Endothelial cell of umbilical vein (primary cell): Measurements from ENCODE around the gene CDCP1. TPM values are rescaled to one million over a fixed set of nuclear protein-coding genes. Genes with fewer than 3 reads are reported as not detected.

Source experiments
- BruUV-seq: library from RNA; stranded (reverse); fragments of 400-500 nt; replicated peaks from 2 replicates; lab custom pipeline; 2021; lab: Mats Ljungman, UMichigan
- CTCF ChIA-PET: fragments of 300-600, 350-600 bp; sonication (Branson Sonifier 250); formaldehyde crosslinking; loops from one replicate; lab custom pipeline; 2021; ENCODE audit warnings: antibody characterized with exemption, inconsistent platforms; lab: Charles Lee
- POLR2A ChIA-PET: fragments of 300-600, 350-600 bp; sonication (Branson Sonifier 250); formaldehyde crosslinking; loops from one replicate; lab custom pipeline; 2021; ENCODE audit warnings: antibody characterized with exemption, inconsistent platforms; lab: Charles Lee
- DNase-seq: peaks from one replicate; pipeline ENCODE4 v3.0.0-alpha.2; 2011; ENCODE audit warnings: low read depth, low spot score
- FAIRE-seq: peaks from 2 replicates; lab custom pipeline; 2011; peaks lifted over from hg19 to GRCh38; lab: Jason Lieb, UNC
- H2AFZ ChIP-seq: 2 replicates; pipeline ENCODE4 v1.6.0; 2012; ENCODE audit warnings: low read depth, low read length, control low read depth, inconsistent platforms
- H3K27ac ChIP-seq: 2 replicates; pipeline ENCODE4 v1.5.1; 2011; ENCODE audit warnings: low read depth, mild to moderate bottlenecking, control low read depth, low read length, moderate library complexity; ENCODE audit not compliant: insufficient read depth
- H3K27me3 ChIP-seq, 2 experiments: 2 replicates each; pipeline versions ENCODE4 v1.6.0 to v1.6.1; 2011; ENCODE audit warnings: low read length in 2 of 2, mixed read lengths in 1 of 2; ENCODE audit not compliant: control insufficient read depth in 2 of 2, insufficient read depth in 2 of 2
- H3K36me3 ChIP-seq, 2 experiments: 2 replicates in 1 of 2; 3 replicates in 1 of 2; pipeline ENCODE4 v1.5.1; 2011; ENCODE audit warnings: low read length in 2 of 2, mild to moderate bottlenecking in 1 of 2, moderate library complexity in 1 of 2; ENCODE audit not compliant: control insufficient read depth in 2 of 2, insufficient read depth in 2 of 2; ENCODE audit errors: extremely low read depth in 1 of 2
- H3K4me1 ChIP-seq: 3 replicates; pipeline ENCODE4 v1.5.1; 2011; ENCODE audit warnings: mild to moderate bottlenecking, low read length; ENCODE audit not compliant: control insufficient read depth, insufficient read depth; ENCODE audit errors: extremely low read depth
- H3K4me2 ChIP-seq: 2 replicates; pipeline ENCODE4 v1.6.1; 2011; ENCODE audit warnings: low read length, control low read depth, mixed read lengths; ENCODE audit not compliant: insufficient read depth
- H3K4me3 ChIP-seq, 3 experiments: fragments of 200-600 bp in 1 of 3; sonication (generic), shearing (Covaris generic) in 1 of 3; replicated peaks in 1 of 3; 2 replicates each; pipeline ENCODE4 v1.5.1; 2011 to 2016; ENCODE audit warnings: control low read depth in 3 of 3, low read length in 3 of 3, mild to moderate bottlenecking in 2 of 3, inconsistent platforms in 1 of 3, low read depth in 1 of 3, moderate library complexity in 1 of 3; ENCODE audit not compliant: insufficient read depth in 1 of 3
- H3K79me2 ChIP-seq: 2 replicates; pipeline ENCODE4 v1.6.0; 2012; ENCODE audit warnings: low read length, inconsistent platforms; ENCODE audit not compliant: control insufficient read depth, insufficient read depth
- H3K9ac ChIP-seq: replicated peaks from 2 replicates; pipeline ENCODE3; 2011; ENCODE audit warnings: low read length, control low read depth; ENCODE audit not compliant: insufficient read depth; ENCODE audit errors: extremely low read depth
- H3K9me1 ChIP-seq: replicated peaks from 3 replicates; pipeline ENCODE4 v1.6.0; 2011; ENCODE audit warnings: mild to moderate bottlenecking, low read length; ENCODE audit not compliant: control insufficient read depth, insufficient read depth; ENCODE audit errors: extremely low read depth
- H3K9me3 ChIP-seq: replicated peaks from 2 replicates; pipeline ENCODE4 v1.5.1; 2012; ENCODE audit warnings: low read length, inconsistent platforms; ENCODE audit not compliant: control insufficient read depth, insufficient read depth
- H4K20me1 ChIP-seq: replicated peaks from 2 replicates; pipeline ENCODE3; 2011; ENCODE audit warnings: mild to moderate bottlenecking, low read length; ENCODE audit not compliant: control insufficient read depth, insufficient read depth; ENCODE audit errors: extremely low read depth
- CTCF ChIP-seq, 2 donors: IDR thresholded peaks; 1 replicate in 1 of 2; 2 replicates in 1 of 2; pipeline ENCODE4 v1.5.1; 2011; ENCODE audit warnings: low read length in 2 of 2, mild to moderate bottlenecking in 2 of 2, moderate library complexity in 2 of 2, control low read depth in 1 of 2, inconsistent platforms in 1 of 2, low read depth in 1 of 2; ENCODE audit not compliant: insufficient read depth in 1 of 2; ENCODE audit errors: extremely low read depth in 1 of 2
- EZH2 ChIP-seq: IDR thresholded peaks from 2 replicates; pipeline ENCODE4 v1.6.1; 2012; ENCODE audit warnings: borderline replicate concordance, low read depth, mild to moderate bottlenecking, moderate library complexity, low read length, inconsistent platforms; ENCODE audit not compliant: severe bottlenecking
- FOS ChIP-seq: IDR thresholded peaks from 2 replicates; pipeline ENCODE4 v1.6.1; 2011; ENCODE audit warnings: mild to moderate bottlenecking, low read length, moderate library complexity, borderline replicate concordance; ENCODE audit not compliant: insufficient read depth
- GATA2 ChIP-seq: IDR thresholded peaks from 2 replicates; pipeline ENCODE4 v1.7.0; 2011; ENCODE audit warnings: low read depth, mild to moderate bottlenecking, moderate library complexity, mixed read lengths, low read length; ENCODE audit not compliant: insufficient read length, insufficient read depth
- JUN ChIP-seq: IDR thresholded peaks from 2 replicates; pipeline ENCODE4 v1.6.1; 2011; ENCODE audit warnings: borderline replicate concordance, low read depth; ENCODE audit not compliant: insufficient read length, insufficient read depth
- MAX ChIP-seq: IDR thresholded peaks from 2 replicates; pipeline ENCODE4 v1.6.1; 2011; ENCODE audit not compliant: insufficient read depth, insufficient read length
- MYC ChIP-seq: IDR thresholded peaks from one replicate; pipeline ENCODE4 v1.6.1; 2011; ENCODE audit warnings: mild to moderate bottlenecking, low read depth, low read length
- POLR2A ChIP-seq: IDR thresholded peaks from 2 replicates; pipeline ENCODE4 v1.6.1; 2012; ENCODE audit warnings: low read depth, mild to moderate bottlenecking, control low read depth, low read length
- POLR2AphosphoS5 ChIP-seq: IDR thresholded peaks from 2 replicates; pipeline ENCODE4 v1.6.1; 2012; ENCODE audit warnings: low read depth, mild to moderate bottlenecking, control low read depth, low read length, moderate library complexity; ENCODE audit not compliant: insufficient read depth
- dilution Hi-C: fragments of 300-500 bp; cut with MboI; formaldehyde crosslinking; loops from one replicate; pipeline ENCODE4 v1.15.0; 2019; ENCODE audit warnings: low sequenced_read_pairs; ENCODE audit not compliant: extremely low pct_ligation_motif_present
- intact Hi-C: fragments of 100-400 bp; cut with micrococcal nuclease; formaldehyde crosslinking; loops from one replicate; pipeline ENCODE4 v1.10.0; 2022
- polyA plus RNA-seq, 4 experiments: library from polyadenylated mRNA; depleted of rRNA in 3 of 4; stranded (reverse) in 3 of 4; unstranded in 1 of 4; fragments of >200 nt; gene quantifications; 2 replicates each; pipeline versions ENCODE4 v1.2.1 to v1.2.3, GENCODE V29; 2011 to 2012; ENCODE audit warnings: missing spikeins in 1 of 4
- total RNA-seq: library from RNA; stranded (reverse); gene quantifications from 2 replicates; pipeline ENCODE4 v1.2.3, GENCODE V29; 2021

CDCP1 gene
- total and polyA plus RNA-seq, 2 donors (not counting 3 experiments of a cell fraction or from before 2014, with no cell fraction given): 0.01 to 0.22 TPM

GRCh38 chr3:45097296-45097883 is 48.8 kb downstream of the CDCP1 start:
- intact Hi-C loops (no loop called here), dilution Hi-C loops (no loop called here)
- POLR2A ChIA-PET: no interaction called here
- BruUV-seq: no TSS peak
- FAIRE-seq: no peak
- no peaks in the 10 kb centered on the region for H3K9me3 ChIP-seq
- no peak overlapping the region for H3K4me3 ChIP-seq
- no peak overlapping the region for H3K4me2 ChIP-seq
- no peak for DNase-seq
- H3K9me1 ChIP-seq: no peaks in the 10 kb centered on the region
- H3K27me3 ChIP-seq: peaks cover 8 to 9% of the 10 kb centered on the region in 2 experiments
- no peaks in the 10 kb centered on the region for H3K79me2 ChIP-seq
- no peak overlapping the region for H3K27ac ChIP-seq
- no peaks in the 10 kb centered on the region for H3K36me3 ChIP-seq
- H3K9ac ChIP-seq: no peak overlapping the region
- H3K4me1 ChIP-seq: no peaks in the 10 kb centered on the region
- CTCF ChIA-PET: interaction anchor here (1.0 to 1.3 kb wide), 2 partner anchors 16 to 17 kb away, joined by 3 to 4 read pairs; no protein-coding TSS in a partner anchor
- no peaks in the 10 kb centered on the region for H4K20me1 ChIP-seq
- TF ChIP-seq CTCF (IDR thresholded peaks at IDR 0.05; ENCODE audit: extremely low read depth in 1 of 2, insufficient read depth in 1 of 2, low read depth in 1 of 2, low read length in 2 of 2): no peak
- no peak for TF ChIP-seq POLR2AphosphoS5
- no peak for TF ChIP-seq MYC
- no peak for TF ChIP-seq EZH2
- no peak for TF ChIP-seq POLR2A
- no peak for TF ChIP-seq GATA2
- TF ChIP-seq JUN: no peak
- TF ChIP-seq FOS: no peak
- no peak for TF ChIP-seq MAX
- H2AFZ ChIP-seq: no peak overlapping the region
